ENCODE data around the gene SLC6A19. TPM values are rescaled to one million over a fixed set of nuclear protein-coding genes. Genes with fewer than 3 reads are reported as not detected.

The SLC6A19 gene
- total and polyA plus RNA-seq, 2 of the 13 experiments (the other 11 are each of a cell fraction or from before 2014, with no cell fraction given) = 0.02 TPM; not detected in 1

DNA sequence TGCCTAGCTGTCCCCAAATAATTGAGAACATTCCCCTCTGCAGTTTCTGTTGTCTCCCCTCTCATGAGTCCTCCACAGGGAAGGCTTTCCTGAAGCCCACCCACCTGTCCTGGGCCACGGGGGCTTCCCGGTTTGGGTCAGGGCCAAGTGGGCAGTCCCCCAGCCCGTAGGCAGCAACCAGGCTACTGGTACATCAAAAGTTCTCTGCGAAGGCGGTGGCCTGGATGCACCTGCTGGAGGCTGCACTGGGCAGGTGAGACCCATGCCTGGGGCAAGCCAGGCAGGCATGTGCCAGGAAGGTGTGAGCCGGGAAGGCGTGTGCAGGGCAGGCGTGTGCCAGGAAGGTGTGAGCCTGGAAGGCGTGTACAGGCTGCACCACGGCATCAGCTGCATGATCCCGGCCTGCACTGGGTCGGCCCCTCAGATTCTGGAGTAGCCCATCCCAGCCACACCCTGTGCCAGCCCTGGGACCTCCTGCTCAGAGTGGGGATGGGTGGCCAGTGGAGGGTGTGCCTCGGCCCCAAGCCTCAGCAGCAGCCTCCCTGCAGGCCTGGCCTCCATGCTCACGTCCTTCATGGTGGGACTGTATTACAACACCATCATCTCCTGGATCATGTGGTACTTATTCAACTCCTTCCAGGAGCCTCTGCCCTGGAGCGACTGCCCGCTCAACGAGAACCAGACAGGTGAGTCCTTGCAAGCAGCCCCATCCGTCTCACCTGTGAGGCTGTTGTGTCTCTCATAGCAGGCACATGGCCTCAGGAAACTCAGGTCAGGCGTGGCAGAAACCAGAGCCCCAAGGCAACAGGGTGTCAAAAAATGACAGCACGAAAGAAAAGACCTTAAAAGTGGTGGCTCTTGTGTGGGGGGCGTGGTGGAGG is 8.7 kb downstream of the SLC6A19 start:
- no peak overlapping the region for H2AFZ ChIP-seq (ENCODE audit: low read length)
- ATAC-seq = no peak

GRCh38 chr5:1210832-1211251 is 9.4 kb downstream of the SLC6A19 start:
- no peak overlapping the region for H2AFZ ChIP-seq (ENCODE audit: low read length)
- WGBS (ENCODE audit: low lambda C conversion rate) = 52% methylated on average over 13 of the region's 21 CpGs
- H3K4me1 ChIP-seq (ENCODE audit: insufficient read depth, low read length) = no peaks in the 10 kb centered on the region
- no peak overlapping the region for H3K9ac ChIP-seq (ENCODE audit: insufficient read depth, low read depth, low read length)
- no peaks in the 10 kb centered on the region for H3K36me3 ChIP-seq (replicated peaks in 1 of 2; ENCODE audit: control insufficient read depth in 1 of 2, insufficient read depth in 2 of 2, low read length in 2 of 2)
- H4K20me1 ChIP-seq (ENCODE audit: insufficient read depth, low read length) = no peaks in the 10 kb centered on the region
- H3K79me2 ChIP-seq (ENCODE audit: insufficient read depth, low read length) = no peaks in the 10 kb centered on the region
- TF ChIP-seq ZNF256 (CRISPR knock-in tag; conservative IDR thresholded peaks at IDR 0.05) = no peak
- no peak for TF ChIP-seq THAP11 (CRISPR knock-in tag; IDR thresholded peaks at IDR 0.05)
- no peak for TF ChIP-seq ZNF746 (CRISPR knock-in tag; IDR thresholded peaks at IDR 0.05)
- TF ChIP-seq ZNF709 (CRISPR knock-in tag; IDR thresholded peaks at IDR 0.05) = no peak
- TF ChIP-seq ZNF124 (CRISPR knock-in tag; IDR thresholded peaks at IDR 0.05) = no peak
- TF ChIP-seq, protein P1, sequence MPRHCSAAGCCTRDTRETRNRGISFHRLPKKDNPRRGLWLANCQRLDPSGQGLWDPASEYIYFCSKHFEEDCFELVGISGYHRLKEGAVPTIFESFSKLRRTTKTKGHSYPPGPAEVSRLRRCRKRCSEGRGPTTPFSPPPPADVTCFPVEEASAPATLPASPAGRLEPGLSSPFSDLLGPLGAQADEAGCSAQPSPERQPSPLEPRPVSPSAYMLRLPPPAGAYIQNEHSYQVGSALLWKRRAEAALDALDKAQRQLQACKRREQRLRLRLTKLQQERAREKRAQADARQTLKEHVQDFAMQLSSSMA (CRISPR knock-in tag; IDR thresholded peaks at IDR 0.05) = no peak
- no peak for TF ChIP-seq ZSCAN21 (CRISPR knock-in tag; IDR thresholded peaks at IDR 0.05; ENCODE audit: borderline replicate concordance)
- no peak for TF ChIP-seq ZBTB20 (CRISPR knock-in tag; IDR thresholded peaks at IDR 0.05; ENCODE audit: borderline replicate concordance, low read depth)
- BruUV-seq (replicated peaks) = no TSS peak
- intact Hi-C loops (cut with micrococcal nuclease; ENCODE audit: unreplicated experiment) = no loop called here
- FAIRE-seq = no peak
- in situ Hi-C loops (cut with HindIII; ENCODE audit: extremely low pct_ligation_motif_present, low pct_unique_long_range_greater_than_20kb) = no loop called here
- H3K27me3 ChIP-seq (ENCODE audit: control insufficient read depth in 1 of 2, insufficient read depth in 2 of 2, low read length in 2 of 2) = peaks cover 16 to 41% of the 10 kb centered on the region in 2 experiments; a peak in 4 of 5 replicates
- no peak for ATAC-seq
- no peak overlapping the region for H3K27ac ChIP-seq (ENCODE audit: extremely low read length, insufficient read depth, low read length)
- no peaks in the 10 kb centered on the region for H3K9me3 ChIP-seq (ENCODE audit: low read length)
- POLR2A ChIA-PET = no interaction called here
- no peak for DNase-seq (ENCODE audit: low spot score)
- H3K4me3 ChIP-seq (replicated peaks in 1 of 3; ENCODE audit: insufficient read depth in 1 of 3, low read depth in 2 of 3, low read length in 3 of 3) = no peak overlapping the region
- CTCF ChIA-PET (ENCODE audit: low intra/inter-chr PET ratio, low total read pairs) = no interaction called here
- H3K4me2 ChIP-seq (ENCODE audit: low read depth, low read length) = no peak overlapping the region

More for the DNA sequence above, 8.7 kb downstream of the SLC6A19 start:
- no peaks in the 10 kb centered on the region for H3K9me3 ChIP-seq (ENCODE audit: low read length)
- TF ChIP-seq ZNF547 (CRISPR knock-in tag; IDR thresholded peaks at IDR 0.05) (no peak), TOE1 (CRISPR knock-in tag; IDR thresholded peaks at IDR 0.05) (no peak), RFX5 (IDR thresholded peaks at IDR 0.05; ENCODE audit: low read depth, low read length) (no peak), ZNF136 (CRISPR knock-in tag; IDR thresholded peaks at IDR 0.05; ENCODE audit: low read depth) (no peak), ZBTB38 (CRISPR knock-in tag; IDR thresholded peaks at IDR 0.05) (no peak)
- TF ChIP-seq, protein P2, sequence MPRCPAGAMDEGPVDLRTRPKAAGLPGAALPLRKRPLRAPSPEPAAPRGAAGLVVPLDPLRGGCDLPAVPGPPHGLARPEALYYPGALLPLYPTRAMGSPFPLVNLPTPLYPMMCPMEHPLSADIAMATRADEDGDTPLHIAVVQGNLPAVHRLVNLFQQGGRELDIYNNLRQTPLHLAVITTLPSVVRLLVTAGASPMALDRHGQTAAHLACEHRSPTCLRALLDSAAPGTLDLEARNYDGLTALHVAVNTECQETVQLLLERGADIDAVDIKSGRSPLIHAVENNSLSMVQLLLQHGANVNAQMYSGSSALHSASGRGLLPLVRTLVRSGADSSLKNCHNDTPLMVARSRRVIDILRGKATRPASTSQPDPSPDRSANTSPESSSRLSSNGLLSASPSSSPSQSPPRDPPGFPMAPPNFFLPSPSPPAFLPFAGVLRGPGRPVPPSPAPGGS (CRISPR knock-in tag; IDR thresholded peaks at IDR 0.05) = no peak
- ChIA-PET POLR2A (no interaction called here), CTCF (ENCODE audit: low intra/inter-chr PET ratio, low total read pairs) (no interaction called here)
- H3K4me1 ChIP-seq (ENCODE audit: insufficient read depth, low read length) = peaks cover 4% of the 10 kb centered on the region
- no peaks in the 10 kb centered on the region for H4K20me1 ChIP-seq (ENCODE audit: insufficient read depth, low read length)
- no peaks in the 10 kb centered on the region for H3K79me2 ChIP-seq (ENCODE audit: insufficient read depth, low read length)
- 33% methylated on average over 11 of the region's 21 CpGs for WGBS (ENCODE audit: low lambda C conversion rate)
- H3K4me2 ChIP-seq (ENCODE audit: low read depth, low read length) = no peak overlapping the region
- in situ Hi-C loops (cut with HindIII; ENCODE audit: extremely low pct_ligation_motif_present, low pct_unique_long_range_greater_than_20kb) = no loop called here
- no peak overlapping the region for H3K9ac ChIP-seq (ENCODE audit: insufficient read depth, low read depth, low read length)
- H3K27ac ChIP-seq (ENCODE audit: extremely low read length, insufficient read depth, low read length) = no peak overlapping the region
- H3K4me3 ChIP-seq (replicated peaks in 1 of 3; ENCODE audit: insufficient read depth in 1 of 3, low read depth in 2 of 3, low read length in 3 of 3) = no peak overlapping the region
- no peaks in the 10 kb centered on the region for H3K36me3 ChIP-seq (replicated peaks in 1 of 2; ENCODE audit: control insufficient read depth in 1 of 2, insufficient read depth in 2 of 2, low read length in 2 of 2)
- no TSS peak for BruUV-seq (replicated peaks)
- H3K27me3 ChIP-seq (ENCODE audit: control insufficient read depth in 1 of 2, insufficient read depth in 2 of 2, low read length in 2 of 2) = peaks cover 16 to 48% of the 10 kb centered on the region in 2 experiments; a peak in 4 of 5 replicates
- intact Hi-C loops (cut with micrococcal nuclease; ENCODE audit: unreplicated experiment) = loop anchor here (10.0 kb wide), 1 partner anchor 435 kb away; no protein-coding TSS in a partner anchor
- DNase-seq (ENCODE audit: low spot score) (no peak), FAIRE-seq (no peak)

Measured in HepG2 (cell line).